EH (cell line): Measurements from ENCODE around the gene MIDN.

Source experiments
- DNase-seq: peaks from one replicate; pipeline ENCODE4 v3.0.0-alpha.2; 2015; ENCODE audit warnings: low read depth

MIDN gene

DNA sequence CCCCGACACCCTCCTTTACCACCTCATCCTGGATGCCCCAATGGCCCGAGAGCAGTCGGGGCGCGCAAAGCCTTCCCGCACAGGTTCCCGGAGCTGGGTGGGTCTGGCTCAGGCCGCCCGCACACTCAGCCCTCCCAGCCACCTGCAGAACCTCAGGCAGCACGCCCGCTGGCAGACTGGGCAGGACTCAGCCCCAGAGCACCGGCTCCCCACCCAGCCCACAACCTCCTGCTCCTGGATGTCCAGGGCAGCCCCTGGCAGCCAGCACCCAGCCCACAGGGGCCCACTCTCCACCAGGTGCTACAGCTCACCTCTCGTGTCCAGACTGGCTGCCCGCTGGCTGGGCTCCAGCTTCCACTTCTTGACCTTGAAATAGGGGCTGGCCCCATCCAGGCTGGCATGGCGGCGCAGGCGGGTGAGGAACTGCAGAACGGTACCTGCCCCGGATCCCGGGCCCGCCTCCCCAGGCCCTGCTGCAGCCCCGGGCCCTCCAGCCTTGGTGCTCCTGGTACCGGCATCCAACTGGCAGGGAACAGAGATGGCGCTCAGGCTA, 15.2 kb upstream of the MIDN start:
- no peak for DNase-seq

GRCh38 chr19:1234051-1234954, 14.1 kb upstream of the MIDN start:
- DNase-seq, result no peak

- DNase-seq, result no peak
Measured at GRCh38 chr19:1234955-1235380, 13.4 kb upstream of the MIDN start.

GRCh38 chr19:1235625-1236538, 12.5 kb upstream of the MIDN start:
- peak; percentile 65 for DNase-seq

- DNase-seq, result no peak
Measured at GRCh38 chr19:1236576-1236975, 11.8 kb upstream of the MIDN start.

DNA sequence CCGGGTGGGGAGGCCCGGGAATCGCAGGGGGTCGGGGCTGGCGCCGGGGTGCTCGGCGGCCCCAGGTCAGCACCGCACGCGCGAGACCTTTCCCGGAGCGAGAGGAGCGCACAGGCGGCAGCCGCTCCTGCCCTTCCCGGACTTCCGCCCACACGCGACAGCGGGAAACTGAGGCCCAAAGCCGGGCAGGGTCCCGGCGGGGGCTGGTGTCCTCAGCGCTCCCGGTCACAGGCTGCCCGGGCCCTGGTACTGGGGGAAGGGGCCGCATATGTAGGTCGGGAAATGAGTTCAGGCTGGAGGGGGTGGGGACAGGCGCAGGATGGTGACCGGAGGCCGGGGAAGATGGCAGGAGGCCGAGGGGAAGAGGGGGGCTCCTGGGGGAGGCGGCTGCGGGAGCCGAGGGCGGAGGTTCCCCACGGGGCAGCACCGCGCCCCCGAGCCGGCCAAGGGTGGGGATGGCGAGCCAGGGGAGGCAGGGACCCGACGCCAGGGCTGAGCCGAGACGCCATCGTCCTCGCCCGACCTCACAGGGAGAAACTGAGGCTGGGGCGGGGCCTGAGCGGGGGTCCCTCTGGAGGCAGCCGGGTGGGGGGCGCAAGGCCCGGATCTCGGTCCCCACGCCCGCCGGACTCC, 11.2 kb upstream of the MIDN start:
- DNase-seq, result peak; percentile 53

GRCh38 chr19:1237754-1238368, 10.5 kb upstream of the MIDN start, which contains the start of gene CBARP:
Gene CBARP, minus strand, starts transcription at chr19:1238005. Its CDS starts 1,905 bp downstream, at chr19:1236100.
- peak; percentile 51 for DNase-seq

DNA sequence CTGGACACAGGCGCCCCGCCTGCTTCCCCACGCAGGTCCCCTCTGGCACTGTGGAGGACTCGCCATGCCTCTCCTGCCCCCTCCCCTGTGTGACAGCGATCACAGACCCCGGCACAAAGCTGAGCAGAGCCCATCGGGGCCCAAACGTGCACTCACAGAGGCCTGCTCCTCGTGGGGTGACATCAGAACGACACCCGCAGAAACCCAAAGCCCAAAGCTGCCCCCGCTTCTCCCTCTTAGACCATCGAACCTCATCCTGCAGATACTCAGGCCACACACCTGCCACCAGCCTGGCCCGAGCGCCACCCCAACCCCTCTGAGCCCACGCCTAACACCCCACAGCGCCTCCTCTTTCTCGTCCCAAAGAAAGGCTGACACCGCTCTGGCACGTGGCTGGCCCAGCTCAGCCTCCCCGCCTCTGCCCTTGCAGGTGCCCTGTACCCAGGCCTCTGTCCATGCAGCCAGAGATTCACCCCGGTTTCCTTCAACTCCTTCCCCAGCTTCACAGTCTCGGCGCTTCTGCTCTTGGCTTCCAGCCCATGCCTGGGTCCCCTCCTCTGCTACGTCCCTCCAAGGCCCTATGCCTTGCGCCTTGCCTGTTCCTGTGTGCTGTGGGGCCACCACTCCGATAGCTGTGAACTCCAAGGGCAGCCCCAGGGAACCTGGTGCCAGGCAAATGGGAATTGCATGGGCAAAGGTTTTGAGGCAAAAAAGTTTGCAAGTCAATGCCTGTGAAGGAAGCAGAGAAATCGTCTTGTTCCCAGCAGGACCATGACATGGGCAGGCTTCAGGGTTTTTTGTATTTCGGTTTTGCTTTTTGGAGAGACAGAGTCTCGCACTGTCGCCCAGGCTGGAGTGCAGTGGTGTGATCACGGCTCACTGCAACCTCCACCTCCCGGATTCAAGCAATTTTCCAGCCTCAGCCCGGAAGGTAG, 9.7 kb upstream of the MIDN start:
- DNase-seq, result no peak

DNA sequence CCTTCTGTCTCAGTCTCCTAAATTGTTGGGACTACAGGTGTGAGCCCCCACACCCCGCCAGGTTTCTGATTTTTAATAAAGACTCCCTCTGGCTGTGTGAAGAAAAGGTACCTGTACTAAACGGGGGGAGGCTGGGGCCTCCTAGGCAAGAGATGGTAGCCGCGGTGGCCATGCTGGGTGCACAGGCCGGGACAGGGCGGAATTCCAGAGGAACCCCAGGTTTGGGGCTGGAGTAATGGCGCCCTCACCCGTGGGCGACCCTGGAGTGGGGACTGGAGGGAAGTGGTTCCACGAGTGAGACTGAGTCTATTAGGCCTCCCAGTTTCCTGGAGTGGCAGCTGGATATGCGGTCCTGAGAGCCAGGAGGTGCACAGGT, 9.0 kb upstream of the MIDN start:
- no peak for DNase-seq

DNA sequence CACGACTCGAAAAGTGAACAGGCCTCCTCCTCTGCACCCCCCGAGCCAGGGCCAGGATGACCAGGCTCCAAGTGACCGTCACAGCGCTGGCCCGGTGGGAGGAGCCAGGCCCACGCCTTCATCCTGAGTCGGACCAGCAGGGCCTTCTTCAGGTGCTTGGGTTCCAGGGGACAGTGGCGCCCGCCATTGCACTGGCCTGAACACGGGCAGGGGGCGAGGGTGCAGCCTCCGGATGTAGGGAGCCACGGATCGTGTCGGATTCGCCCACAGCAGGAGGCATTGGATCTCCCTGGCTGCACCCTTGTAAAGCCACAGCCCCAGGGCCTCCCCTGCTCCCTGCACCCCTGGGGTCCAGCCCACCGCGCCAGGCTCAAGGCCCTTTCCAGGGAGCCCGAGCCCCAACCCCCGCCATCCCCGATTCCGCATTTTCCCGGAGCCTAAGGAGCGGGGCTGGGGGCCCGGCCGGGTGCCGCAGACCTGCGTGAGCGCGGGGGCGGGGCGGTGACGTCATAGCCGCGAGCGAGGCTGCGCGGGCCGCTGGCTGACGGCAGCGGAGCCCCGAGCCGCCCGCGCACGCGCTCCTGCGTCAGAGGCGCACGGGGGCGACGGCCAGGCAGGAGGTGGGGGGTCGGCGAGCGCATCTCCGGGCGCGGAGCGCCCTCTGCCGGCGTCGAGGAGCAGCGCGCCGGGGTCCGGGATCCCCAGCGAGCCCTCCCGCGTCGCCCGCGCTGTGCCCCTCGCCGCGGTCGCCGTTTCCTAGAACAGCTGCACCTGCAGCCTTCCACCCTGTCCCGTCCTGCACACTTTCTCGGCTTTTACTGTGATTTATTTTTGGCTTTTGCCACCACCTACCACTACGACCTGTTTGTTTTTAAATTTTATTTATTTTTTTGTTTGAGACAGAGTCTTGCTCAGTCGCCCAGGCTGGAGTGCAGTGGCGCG, 8.3 kb upstream of the MIDN start:
- DNase-seq, result peak; percentile 88

DNA sequence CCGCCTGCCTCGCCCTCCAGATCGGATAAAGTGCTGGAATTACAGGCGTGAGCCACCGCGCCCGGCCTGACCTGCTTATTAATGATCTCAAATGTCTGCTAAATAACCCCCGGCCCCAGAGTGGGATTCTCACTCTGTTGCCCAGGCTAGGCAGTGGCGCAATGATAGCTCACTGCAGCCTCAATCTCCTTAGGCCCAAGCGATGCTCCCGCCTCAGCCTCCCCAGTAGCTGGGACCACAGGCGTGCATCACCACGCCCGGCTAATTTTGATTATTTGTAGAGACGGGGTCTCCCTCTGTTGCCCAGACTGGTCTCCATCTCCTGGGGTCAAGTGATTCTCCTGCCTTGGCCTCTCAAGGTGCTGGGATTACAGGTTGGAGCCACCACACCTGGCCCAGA, 7.5 kb upstream of the MIDN start:
- no peak for DNase-seq

- peak; percentile 95 for DNase-seq
Measured at GRCh38 chr19:1241417-1242095, 6.8 kb upstream of the MIDN start, which contains the start of gene ATP5F1D. Gene ATP5F1D, plus strand, starts transcription at chr19:1241751. Its CDS starts 100 bp downstream, at chr19:1241851.

- DNase-seq, result peak; percentile 85
Measured at GRCh38 chr19:1243768-1244692, 4.4 kb upstream of the MIDN start.

DNA sequence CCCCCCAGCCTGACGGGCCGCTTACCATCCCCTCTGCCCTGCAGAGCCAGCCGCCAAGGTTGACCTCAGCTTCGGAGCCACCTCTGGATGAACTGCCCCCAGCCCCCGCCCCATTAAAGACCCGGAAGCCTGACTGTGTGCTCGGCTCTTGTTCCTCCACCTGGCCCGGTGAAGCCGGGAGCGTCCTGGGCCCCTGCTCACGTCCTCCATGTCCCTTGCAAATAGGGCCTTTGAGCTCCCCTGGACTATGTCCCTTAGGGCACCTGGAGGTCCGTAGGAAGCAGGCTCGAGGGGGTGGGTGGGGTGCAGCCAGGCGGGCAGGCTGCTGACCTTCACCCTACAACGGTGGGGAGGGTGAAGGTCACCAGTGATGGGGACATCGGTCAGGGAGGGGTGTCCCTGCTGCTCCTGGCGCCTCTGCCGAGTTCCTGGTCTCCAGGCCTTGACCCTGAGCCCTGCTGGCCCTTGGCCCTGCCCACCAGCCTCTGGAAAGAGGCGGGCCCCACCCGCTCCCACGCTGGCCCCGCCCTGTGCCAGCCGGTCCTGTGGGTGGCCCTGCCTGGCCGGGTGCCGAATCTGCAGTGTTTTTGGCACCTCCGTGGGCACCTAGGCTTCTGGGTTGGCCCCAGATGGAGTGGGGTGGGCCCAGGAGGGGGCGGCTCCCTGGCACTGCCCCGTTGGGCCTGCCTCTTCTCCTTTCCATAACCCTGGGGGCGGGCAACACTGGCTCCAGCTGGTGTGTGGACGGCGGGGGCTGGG, 3.5 kb upstream of the MIDN start:
- no peak for DNase-seq

DNA sequence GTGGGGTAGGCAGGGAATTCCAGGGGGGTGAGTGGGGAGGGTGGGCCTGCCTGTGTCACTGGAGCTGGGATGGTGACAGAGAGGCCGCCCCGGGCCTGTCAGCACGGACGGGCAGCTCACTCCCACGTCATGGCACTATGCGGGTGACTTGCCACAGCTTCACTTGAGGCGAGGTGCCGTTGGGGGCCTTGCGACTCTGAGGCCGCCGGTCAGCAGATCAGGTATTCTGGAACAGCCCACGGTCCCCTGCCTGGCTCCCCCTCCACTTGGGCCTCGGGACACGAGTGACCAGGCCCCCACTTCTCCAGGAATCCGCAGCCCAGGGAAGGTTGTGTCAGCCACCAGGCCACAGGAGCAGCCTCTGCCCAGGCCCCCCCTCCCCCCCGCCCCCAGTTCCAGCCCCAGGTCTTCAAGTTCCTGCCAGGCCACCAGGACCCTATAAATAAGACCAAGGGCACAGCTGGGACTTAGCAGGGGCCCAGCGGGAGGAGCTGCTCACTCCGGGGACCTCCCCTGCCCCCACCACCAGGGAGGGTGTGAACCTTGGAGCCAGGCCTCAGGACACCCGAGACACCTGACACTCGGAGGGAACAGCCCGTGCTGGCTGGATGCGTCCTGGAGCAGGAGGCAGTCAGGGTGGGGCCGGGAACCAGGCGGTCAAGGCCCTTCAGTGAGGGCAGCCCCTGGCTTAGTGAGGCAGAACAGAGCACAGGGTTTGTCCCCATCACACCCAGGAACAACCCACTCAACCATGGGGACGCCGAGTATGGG, 2.7 kb upstream of the MIDN start:
- no peak for DNase-seq
